ENCODE data around the gene OOSP1. TPM values are rescaled to one million over a fixed set of nuclear protein-coding genes. Genes with fewer than 3 reads are reported as not detected.

OOSP1 gene
- total and polyA plus RNA-seq, 2 donors (not counting 3 experiments of a cell fraction or from before 2014, with no cell fraction given): 0.11 TPM; not detected in 1

DNA sequence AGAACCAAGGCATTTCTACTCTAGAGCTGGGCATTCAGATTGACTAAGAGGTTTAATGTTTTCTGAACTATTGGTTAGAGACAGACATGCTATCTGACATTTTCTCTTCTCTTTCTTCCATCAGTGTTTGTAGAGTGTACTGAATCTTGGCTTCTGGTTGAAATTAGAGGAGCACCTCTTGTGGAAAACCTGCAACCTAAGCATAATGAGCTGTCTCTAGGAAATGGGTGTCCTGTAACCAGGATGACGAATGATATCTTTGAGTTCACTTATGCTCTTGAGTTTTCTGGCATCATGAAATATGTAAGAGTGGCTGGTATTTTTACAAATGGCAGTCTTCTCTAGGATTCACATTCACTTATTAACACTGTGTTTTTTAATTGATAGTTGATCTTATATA lies 45.0 kb downstream of the OOSP1 start:
- CTCF ChIA-PET: interaction anchor here (1.3 kb wide), 1 partner anchor 12 kb away, joined by 3 read pairs; no protein-coding TSS in a partner anchor
- dilution Hi-C loops (cut with MboI; ENCODE audit: extremely low pct_ligation_motif_present, low sequenced_read_pairs): no loop called here

More for the DNA sequence above, 45.0 kb downstream of the OOSP1 start:
- H3K4me3 ChIP-seq (replicated peaks in 1 of 3; ENCODE audit: insufficient read depth in 1 of 3, low read depth in 1 of 3, low read length in 3 of 3): no peak overlapping the region
- intact Hi-C loops (cut with micrococcal nuclease): no loop called here
- BruUV-seq (replicated peaks): no TSS peak
- DNase-seq (ENCODE audit: low read depth, low spot score) (no peak), FAIRE-seq (no peak)
- no peak overlapping the region for H2AFZ ChIP-seq (ENCODE audit: low read depth, low read length)
- TF ChIP-seq, protein P1, sequence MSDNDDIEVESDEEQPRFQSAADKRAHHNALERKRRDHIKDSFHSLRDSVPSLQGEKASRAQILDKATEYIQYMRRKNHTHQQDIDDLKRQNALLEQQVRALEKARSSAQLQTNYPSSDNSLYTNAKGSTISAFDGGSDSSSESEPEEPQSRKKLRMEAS (IDR thresholded peaks at IDR 0.05; ENCODE audit: insufficient read depth, insufficient read length): no peak
- TF ChIP-seq POLR2AphosphoS5 (IDR thresholded peaks at IDR 0.05; ENCODE audit: insufficient read depth, low read depth, low read length) (no peak), JUN (IDR thresholded peaks at IDR 0.05; ENCODE audit: borderline replicate concordance, insufficient read depth, insufficient read length, low read depth) (no peak), GATA2 (IDR thresholded peaks at IDR 0.05; ENCODE audit: insufficient read depth, insufficient read length, low read depth, low read length) (no peak), EZH2 (IDR thresholded peaks at IDR 0.05; ENCODE audit: borderline replicate concordance, low read depth, low read length, severe bottlenecking) (no peak), POLR2A (IDR thresholded peaks at IDR 0.05; ENCODE audit: low read depth, low read length) (no peak)
- TF ChIP-seq, protein P2, sequence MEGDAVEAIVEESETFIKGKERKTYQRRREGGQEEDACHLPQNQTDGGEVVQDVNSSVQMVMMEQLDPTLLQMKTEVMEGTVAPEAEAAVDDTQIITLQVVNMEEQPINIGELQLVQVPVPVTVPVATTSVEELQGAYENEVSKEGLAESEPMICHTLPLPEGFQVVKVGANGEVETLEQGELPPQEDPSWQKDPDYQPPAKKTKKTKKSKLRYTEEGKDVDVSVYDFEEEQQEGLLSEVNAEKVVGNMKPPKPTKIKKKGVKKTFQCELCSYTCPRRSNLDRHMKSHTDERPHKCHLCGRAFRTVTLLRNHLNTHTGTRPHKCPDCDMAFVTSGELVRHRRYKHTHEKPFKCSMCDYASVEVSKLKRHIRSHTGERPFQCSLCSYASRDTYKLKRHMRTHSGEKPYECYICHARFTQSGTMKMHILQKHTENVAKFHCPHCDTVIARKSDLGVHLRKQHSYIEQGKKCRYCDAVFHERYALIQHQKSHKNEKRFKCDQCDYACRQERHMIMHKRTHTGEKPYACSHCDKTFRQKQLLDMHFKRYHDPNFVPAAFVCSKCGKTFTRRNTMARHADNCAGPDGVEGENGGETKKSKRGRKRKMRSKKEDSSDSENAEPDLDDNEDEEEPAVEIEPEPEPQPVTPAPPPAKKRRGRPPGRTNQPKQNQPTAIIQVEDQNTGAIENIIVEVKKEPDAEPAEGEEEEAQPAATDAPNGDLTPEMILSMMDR (IDR thresholded peaks at IDR 0.05; ENCODE audit: extremely low read depth in 1 of 2, insufficient read depth in 1 of 2, low read depth in 1 of 2, low read length in 2 of 2): no peak
- H3K9ac ChIP-seq (replicated peaks; ENCODE audit: extremely low read depth, insufficient read depth, low read length): no peak overlapping the region
- H4K20me1 ChIP-seq (replicated peaks; ENCODE audit: control insufficient read depth, extremely low read depth, insufficient read depth, low read length): no peaks in the 10 kb centered on the region
- no peaks in the 10 kb centered on the region for H3K4me1 ChIP-seq (ENCODE audit: control insufficient read depth, extremely low read depth, insufficient read depth, low read length)
- H3K27me3 ChIP-seq (ENCODE audit: control insufficient read depth in 2 of 2, insufficient read depth in 2 of 2, low read length in 2 of 2): peaks cover 5% of the 10 kb centered on the region in 2 experiments
- H3K9me1 ChIP-seq (replicated peaks; ENCODE audit: control insufficient read depth, extremely low read depth, insufficient read depth, low read length): no peaks in the 10 kb centered on the region
- H3K9me3 ChIP-seq (replicated peaks; ENCODE audit: control insufficient read depth, insufficient read depth, low read length): no peaks in the 10 kb centered on the region
- H3K36me3 ChIP-seq (ENCODE audit: control insufficient read depth in 2 of 2, extremely low read depth in 1 of 2, insufficient read depth in 2 of 2, low read length in 2 of 2): no peaks in the 10 kb centered on the region
- H3K79me2 ChIP-seq (ENCODE audit: control insufficient read depth, insufficient read depth, low read length): no peaks in the 10 kb centered on the region
- POLR2A ChIA-PET: no interaction called here
- no peak overlapping the region for H3K27ac ChIP-seq (ENCODE audit: insufficient read depth, low read depth, low read length)
- H3K4me2 ChIP-seq (ENCODE audit: insufficient read depth, low read length): no peak overlapping the region

All from endothelial cell of umbilical vein (primary cell).